Fibroblast of upper back skin (primary cell): ENCODE measurements around the gene CCR5.

Source experiments
- DNase-seq: peaks from one replicate; pipeline ENCODE4 v3.0.0-alpha.2; 2013

The CCR5 gene

DNA sequence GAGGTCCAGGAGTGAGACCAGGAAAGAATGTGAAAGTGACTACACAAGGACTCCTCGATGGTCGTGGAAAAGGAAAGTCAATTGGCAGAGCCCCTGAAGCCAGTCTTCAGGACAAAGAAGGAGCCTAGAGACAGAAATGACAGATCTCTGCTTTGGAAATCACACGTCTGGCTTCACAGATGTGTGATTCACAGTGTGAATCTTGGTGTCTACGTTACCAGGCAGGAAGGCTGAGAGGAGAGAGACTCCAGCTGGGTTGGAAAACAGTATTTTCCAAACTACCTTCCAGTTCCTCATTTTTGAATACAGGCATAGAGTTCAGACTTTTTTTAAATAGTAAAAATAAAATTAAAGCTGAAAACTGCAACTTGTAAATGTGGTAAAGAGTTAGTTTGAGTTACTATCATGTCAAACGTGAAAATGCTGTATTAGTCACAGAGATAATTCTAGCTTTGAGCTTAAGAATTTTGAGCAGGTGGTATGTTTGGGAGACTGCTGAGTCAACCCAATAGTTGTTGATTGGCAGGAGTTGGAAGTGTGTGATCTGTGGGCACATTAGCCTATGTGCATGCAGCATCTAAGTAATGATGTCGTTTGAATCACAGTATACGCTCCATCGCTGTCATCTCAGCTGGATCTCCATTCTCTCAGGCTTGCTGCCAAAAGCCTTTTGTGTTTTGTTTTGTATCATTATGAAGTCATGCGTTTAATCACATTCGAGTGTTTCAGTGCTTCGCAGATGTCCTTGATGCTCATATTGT lies 10.8 kb upstream of the CCR5 start:
- DNase-seq = peak; percentile 9

DNA sequence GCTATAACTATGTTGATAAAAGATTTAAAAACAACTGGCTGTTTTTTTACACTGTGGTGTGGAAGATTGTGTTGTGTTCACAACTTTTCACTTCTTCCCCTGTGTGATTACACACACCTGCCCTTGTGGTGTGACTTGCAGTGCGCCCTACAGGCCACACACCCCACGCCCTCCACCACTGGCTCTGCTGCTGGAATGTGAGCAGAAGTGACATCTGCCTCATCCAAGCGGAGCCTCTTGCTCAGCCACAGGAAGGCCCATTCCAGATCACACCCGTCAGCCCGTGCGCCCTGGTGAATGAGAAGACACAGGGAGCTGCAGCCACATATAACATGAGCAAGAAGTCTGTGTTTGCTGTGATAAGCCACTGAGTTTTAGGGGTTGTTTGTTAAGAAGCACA lies 9.8 kb upstream of the CCR5 start:
- no peak for DNase-seq

DNA sequence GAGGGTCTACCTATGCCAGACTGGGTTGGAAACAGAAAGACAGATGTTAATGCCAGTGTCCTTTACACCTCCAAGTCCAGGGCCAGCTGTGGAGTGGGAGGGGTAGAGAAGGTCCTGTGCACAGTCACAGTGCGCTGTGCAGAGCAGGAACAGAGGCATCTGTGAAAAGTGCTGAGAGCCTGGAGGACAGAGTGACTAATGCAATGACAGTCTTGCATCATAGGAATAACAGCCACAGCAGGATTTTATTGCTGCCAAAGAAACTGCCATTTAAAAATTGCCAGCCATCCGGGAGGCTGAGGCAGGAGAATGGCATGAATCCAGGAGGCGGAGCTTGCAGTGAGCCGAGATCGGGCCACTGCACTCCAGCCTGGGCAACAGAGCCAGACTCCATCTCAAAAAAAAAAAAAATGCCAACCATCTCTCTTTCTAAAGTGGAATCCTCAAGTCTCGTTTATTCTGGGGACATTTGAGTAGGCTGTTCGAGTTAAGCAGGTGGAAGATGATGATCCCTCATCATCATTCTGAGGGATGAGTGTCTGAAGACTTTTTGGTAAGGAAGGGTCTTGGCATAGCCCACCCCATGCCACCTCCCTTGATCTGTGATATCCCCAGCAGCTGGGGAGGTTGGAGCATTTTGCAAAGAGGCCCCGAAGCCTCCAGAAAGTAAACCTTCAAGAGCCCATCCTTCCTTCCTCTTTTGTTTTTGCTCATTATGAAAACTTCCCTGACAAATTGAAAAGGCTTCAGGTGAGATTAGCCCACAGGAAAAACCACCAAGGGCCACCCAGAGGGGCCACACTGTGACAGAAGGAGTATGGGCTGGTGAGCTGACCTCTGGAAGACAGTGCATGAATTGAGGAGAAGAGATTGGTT lies 9.1 kb upstream of the CCR5 start:
- DNase-seq = peak; percentile 5

DNA sequence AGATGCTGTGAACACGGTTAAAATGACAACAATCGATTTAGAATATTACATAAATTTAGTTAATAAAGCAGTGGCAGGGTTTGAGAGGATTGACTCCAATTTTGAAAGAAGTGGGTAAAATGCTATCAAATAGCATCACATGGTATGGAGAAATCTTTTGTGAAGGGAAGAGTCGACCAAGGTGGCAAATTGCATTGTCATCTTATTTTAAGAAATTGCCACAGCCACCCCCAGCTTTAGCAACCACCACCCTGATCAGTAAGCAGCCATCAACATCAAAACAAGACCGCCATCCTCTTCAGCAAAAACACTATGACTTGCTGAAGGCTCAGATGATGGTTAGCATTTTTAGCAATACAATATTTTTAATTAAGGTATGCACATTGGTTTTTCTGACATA lies 5.7 kb upstream of the CCR5 start:
- no peak for DNase-seq

- no peak for DNase-seq
These were observed 4.8 kb upstream of the CCR5 start for GRCh38 chr3:46365737-46366524.

DNA sequence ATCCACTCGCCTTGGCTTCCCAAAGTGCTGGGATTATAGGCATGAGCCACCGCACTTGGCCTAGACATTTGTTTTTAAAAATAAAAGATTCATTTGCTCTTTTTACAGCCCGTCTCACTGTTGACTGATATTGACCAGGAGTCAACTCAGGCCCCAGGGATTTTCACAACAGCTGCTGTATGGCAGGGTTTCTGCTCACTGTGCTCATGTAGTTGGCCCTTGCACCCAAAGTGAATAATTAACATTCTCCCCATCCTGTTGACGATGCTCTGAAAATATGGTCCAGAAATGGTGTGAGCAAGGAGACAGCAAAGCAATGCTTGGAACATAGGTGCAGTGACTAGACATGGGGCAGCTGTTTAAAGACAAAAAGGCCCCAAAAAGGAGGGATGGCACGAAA lies 2.9 kb upstream of the CCR5 start:
- no peak for DNase-seq

GRCh38 chr3:46368569-46368968 lies 2.2 kb upstream of the CCR5 start:
- no peak for DNase-seq

DNA sequence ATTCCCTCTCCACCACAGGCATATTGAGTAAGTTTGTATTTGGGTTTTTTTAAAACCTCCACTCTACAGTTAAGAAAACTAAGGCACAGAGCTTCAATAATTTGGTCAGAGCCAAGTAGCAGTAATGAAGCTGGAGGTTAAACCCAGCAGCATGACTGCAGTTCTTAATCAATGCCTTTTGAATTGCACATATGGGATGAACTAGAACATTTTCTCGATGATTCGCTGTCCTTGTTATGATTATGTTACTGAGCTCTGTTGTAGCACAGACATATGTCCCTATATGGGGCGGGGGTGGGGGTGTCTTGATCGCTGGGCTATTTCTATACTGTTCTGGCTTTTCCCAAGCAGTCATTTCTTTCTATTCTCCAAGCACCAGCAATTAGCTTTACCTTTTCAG lies 1.6 kb upstream of the CCR5 start:
- no peak for DNase-seq

- DNase-seq = no peak
These were observed 1.0 kb upstream of the CCR5 start for GRCh38 chr3:46369675-46370132.

GRCh38 chr3:46371519-46372340 lies 984 bp downstream of the CCR5 start:
- no peak for DNase-seq

DNA sequence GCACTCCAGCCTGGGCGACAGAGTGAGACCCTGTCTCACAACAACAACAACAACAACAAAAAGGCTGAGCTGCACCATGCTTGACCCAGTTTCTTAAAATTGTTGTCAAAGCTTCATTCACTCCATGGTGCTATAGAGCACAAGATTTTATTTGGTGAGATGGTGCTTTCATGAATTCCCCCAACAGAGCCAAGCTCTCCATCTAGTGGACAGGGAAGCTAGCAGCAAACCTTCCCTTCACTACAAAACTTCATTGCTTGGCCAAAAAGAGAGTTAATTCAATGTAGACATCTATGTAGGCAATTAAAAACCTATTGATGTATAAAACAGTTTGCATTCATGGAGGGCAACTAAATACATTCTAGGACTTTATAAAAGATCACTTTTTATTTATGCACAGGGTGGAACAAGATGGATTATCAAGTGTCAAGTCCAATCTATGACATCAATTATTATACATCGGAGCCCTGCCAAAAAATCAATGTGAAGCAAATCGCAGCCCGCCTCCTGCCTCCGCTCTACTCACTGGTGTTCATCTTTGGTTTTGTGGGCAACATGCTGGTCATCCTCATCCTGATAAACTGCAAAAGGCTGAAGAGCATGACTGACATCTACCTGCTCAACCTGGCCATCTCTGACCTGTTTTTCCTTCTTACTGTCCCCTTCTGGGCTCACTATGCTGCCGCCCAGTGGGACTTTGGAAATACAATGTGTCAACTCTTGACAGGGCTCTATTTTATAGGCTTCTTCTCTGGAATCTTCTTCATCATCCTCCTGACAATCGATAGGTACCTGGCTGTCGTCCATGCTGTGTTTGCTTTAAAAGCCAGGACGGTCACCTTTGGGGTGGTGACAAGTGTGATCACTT lies 2.0 kb downstream of the CCR5 start:
- DNase-seq = no peak

DNA sequence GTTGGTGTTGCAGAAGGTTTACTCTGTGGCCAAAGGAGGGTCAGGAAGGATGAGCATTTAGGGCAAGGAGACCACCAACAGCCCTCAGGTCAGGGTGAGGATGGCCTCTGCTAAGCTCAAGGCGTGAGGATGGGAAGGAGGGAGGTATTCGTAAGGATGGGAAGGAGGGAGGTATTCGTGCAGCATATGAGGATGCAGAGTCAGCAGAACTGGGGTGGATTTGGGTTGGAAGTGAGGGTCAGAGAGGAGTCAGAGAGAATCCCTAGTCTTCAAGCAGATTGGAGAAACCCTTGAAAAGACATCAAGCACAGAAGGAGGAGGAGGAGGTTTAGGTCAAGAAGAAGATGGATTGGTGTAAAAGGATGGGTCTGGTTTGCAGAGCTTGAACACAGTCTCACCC lies 4.0 kb downstream of the CCR5 start:
- DNase-seq = no peak

GRCh38 chr3:46375218-46375617 lies 4.5 kb downstream of the CCR5 start:
- no peak for DNase-seq

GRCh38 chr3:46375814-46376213 lies 5.1 kb downstream of the CCR5 start:
- DNase-seq = no peak

DNA sequence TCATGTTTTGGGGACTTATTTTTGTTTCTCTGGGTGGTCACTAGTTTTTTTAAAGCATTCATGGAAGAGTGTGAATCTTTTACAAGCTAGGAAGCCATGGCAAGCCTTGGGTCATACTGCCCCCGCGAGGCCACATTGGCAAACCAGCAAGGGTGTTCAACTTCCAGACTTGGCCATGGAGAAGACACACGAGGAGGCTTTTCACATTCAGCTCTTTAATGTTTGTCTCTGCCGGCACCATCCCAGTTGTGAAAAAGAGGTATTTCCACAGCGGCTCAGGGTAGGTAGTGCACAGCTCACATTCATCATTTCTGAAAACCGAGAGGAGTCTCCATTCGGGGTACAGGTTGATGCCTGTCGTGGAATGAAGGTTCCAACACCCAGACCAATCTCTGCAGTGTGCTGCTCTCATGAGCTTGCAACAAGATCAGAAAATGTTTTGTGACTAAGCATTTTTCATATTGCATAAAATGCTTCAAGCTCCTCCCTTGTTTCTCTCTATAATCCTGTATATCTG lies 7.7 kb downstream of the CCR5 start:
- peak; percentile 34 for DNase-seq

DNA sequence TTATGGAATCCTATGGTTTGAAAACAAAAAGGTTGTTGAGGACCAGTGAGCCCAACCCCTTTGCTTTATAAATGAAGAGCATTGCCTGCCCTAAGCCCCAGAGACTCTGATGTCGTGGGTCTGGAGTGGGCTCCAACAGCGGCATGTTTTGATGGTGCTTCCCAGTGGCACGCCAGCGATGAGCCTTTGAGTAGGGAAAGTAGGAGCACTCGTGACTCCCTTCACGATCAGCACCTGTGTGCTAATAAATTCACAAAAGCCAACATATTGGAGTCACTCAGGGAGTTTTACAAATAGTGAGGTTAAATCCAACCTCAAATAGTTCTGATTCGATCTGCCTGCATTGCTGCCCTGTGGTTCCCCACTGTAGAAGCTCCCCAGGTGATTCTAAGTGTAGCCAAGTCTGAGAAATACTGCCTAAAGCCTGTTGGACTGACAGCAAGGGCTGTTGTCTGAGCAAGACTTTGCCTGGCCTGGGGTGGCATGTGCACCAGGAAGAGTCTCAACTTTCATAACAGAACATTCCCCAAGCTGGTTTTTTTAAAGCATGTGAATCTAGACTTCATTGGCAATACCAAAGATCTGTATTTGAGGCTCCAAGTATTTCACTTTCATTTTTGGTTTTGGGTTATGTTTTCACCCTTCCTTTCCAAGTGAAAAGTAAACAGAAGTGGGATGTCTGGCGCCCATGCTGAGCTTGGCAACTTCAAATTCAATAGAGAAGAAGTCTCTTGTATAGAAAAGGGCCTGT lies 9.9 kb downstream of the CCR5 start:
- no peak for DNase-seq

- no peak for DNase-seq
These were observed 10.9 kb downstream of the CCR5 start for GRCh38 chr3:46381625-46382024.

- no peak for DNase-seq
These were observed 12.6 kb downstream of the CCR5 start for GRCh38 chr3:46383211-46383950.

- no peak for DNase-seq
These were observed 13.2 kb downstream of the CCR5 start for GRCh38 chr3:46383951-46384330.

DNA sequence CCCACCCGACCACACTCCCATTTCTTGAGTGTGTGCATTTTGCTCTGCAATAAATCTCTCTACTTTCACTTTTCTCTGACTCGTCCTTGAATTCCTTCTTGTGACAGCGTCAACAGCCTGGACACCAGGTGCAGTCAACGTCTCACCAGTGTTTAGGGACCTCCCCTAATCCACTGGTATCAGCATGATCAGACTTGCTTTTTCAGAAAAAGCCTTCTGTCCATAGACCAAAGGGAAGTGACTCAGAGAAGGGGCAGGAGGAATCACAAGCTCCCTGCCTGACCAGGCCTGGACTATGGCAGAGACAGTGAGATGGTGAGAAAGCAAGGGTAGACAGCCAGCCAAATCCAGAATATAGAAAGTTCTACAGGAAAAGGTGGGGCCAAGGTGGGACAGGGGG lies 15.5 kb downstream of the CCR5 start:
- DNase-seq = no peak
